ENCODE data around the gene MAP3K12. TPM values are rescaled to one million over a fixed set of nuclear protein-coding genes. Genes with fewer than 3 reads are reported as not detected.

The MAP3K12 gene
- total and polyA plus RNA-seq, 2 of the 13 experiments (the other 11 are each of a cell fraction or from before 2014, with no cell fraction given) = 0.20 to 1.1 TPM

Small RNA genes lying within 50 kb of the gene (small RNA-seq; reads per million reads assigned to genes)
- 0 reads per million in 3 experiments for gene AC023509.3 (ENCODE audit: insufficient read depth in 2 of 3, insufficient read length in 3 of 3, low read depth in 2 of 3, low replicate concordance in 1 of 3)

Other genes with a start within 250 kb of the MAP3K12 start
- 11.5 and 11.6 TPM in 2 replicates for gene ESPL1, start 231.2 kb downstream of the MAP3K12 start, total RNA-seq (2016; rRNA removed; fragmentation: Illumina TruSeq; extraction: Trizol)
- gene ESPL1, start 231.2 kb downstream of the MAP3K12 start, polyA plus RNA-seq (2011; rRNA removed) = 5.3 and 5.8 TPM in 2 replicates
- 462 and 578 TPM in 2 replicates for gene PFDN5, start 203.9 kb downstream of the MAP3K12 start, total RNA-seq (2016; rRNA removed; fragmentation: Illumina TruSeq; extraction: Trizol)
- gene PFDN5, start 203.9 kb downstream of the MAP3K12 start, polyA plus RNA-seq (2011; rRNA removed) = 440 and 449 TPM in 2 replicates
- 58.0 and 62.6 TPM in 2 replicates for gene MYG1, start 199.8 kb downstream of the MAP3K12 start, total RNA-seq (2016; rRNA removed; fragmentation: Illumina TruSeq; extraction: Trizol)
- 38.6 and 40.7 TPM in 2 replicates for gene MYG1, start 199.8 kb downstream of the MAP3K12 start, polyA plus RNA-seq (2011; rRNA removed)
- gene AAAS, start 177.8 kb downstream of the MAP3K12 start, total RNA-seq (2016; rRNA removed; fragmentation: Illumina TruSeq; extraction: Trizol) = 47.6 and 49.9 TPM in 2 replicates
- 52.0 and 54.0 TPM in 2 replicates for gene AAAS, start 177.8 kb downstream of the MAP3K12 start, polyA plus RNA-seq (2011; rRNA removed)
- not detected in 2 replicates for gene SP7, start 163.1 kb downstream of the MAP3K12 start, total RNA-seq (2016; rRNA removed; fragmentation: Illumina TruSeq; extraction: Trizol)
- not detected in 2 replicates for gene SP7, start 163.1 kb downstream of the MAP3K12 start, polyA plus RNA-seq (2011; rRNA removed)
- 27.5 and 46.7 TPM in 2 replicates for gene SP1, start 119.3 kb downstream of the MAP3K12 start, total RNA-seq (2016; rRNA removed; fragmentation: Illumina TruSeq; extraction: Trizol)
- gene SP1, start 119.3 kb downstream of the MAP3K12 start, polyA plus RNA-seq (2011; rRNA removed) = 26.5 and 27.3 TPM in 2 replicates
- 0.58 and 0.90 TPM in 2 replicates for gene AMHR2, start 75.6 kb downstream of the MAP3K12 start, total RNA-seq (2016; rRNA removed; fragmentation: Illumina TruSeq; extraction: Trizol)
- gene AMHR2, start 75.6 kb downstream of the MAP3K12 start, polyA plus RNA-seq (2011; rRNA removed) = 0.24 and 0.50 TPM in 2 replicates
- gene PRR13, start 57.7 kb downstream of the MAP3K12 start, total RNA-seq (2016; rRNA removed; fragmentation: Illumina TruSeq; extraction: Trizol) = 102 and 109 TPM in 2 replicates
- 65.0 and 70.4 TPM in 2 replicates for gene PRR13, start 57.7 kb downstream of the MAP3K12 start, polyA plus RNA-seq (2011; rRNA removed)
- 154 and 265 TPM in 2 replicates for gene PCBP2, start 47.4 kb downstream of the MAP3K12 start, total RNA-seq (2016; rRNA removed; fragmentation: Illumina TruSeq; extraction: Trizol)
- gene PCBP2, start 47.4 kb downstream of the MAP3K12 start, polyA plus RNA-seq (2011; rRNA removed) = 345 and 390 TPM in 2 replicates
- 39.5 and 55.5 TPM in 2 replicates for gene TARBP2, start 1.8 kb upstream of the MAP3K12 start, total RNA-seq (2016; rRNA removed; fragmentation: Illumina TruSeq; extraction: Trizol)
- 47.0 and 49.2 TPM in 2 replicates for gene TARBP2, start 1.8 kb upstream of the MAP3K12 start, polyA plus RNA-seq (2011; rRNA removed)
- 0.51 TPM in 1 of 2 replicates, not detected in the other for gene NPFF, start 8.0 kb upstream of the MAP3K12 start, total RNA-seq (2016; rRNA removed; fragmentation: Illumina TruSeq; extraction: Trizol)
- not detected in 2 replicates for gene NPFF, start 8.0 kb upstream of the MAP3K12 start, polyA plus RNA-seq (2011; rRNA removed)
- 9.6 and 11.3 TPM in 2 replicates for gene ATF7, start 126.9 kb upstream of the MAP3K12 start, total RNA-seq (2016; rRNA removed; fragmentation: Illumina TruSeq; extraction: Trizol)
- gene ATF7, start 126.9 kb upstream of the MAP3K12 start, polyA plus RNA-seq (2011; rRNA removed) = 14.0 and 16.2 TPM in 2 replicates
- 230 and 280 TPM in 2 replicates for gene ATP5MC2, start 176.6 kb upstream of the MAP3K12 start, total RNA-seq (2016; rRNA removed; fragmentation: Illumina TruSeq; extraction: Trizol)
- gene ATP5MC2, start 176.6 kb upstream of the MAP3K12 start, polyA plus RNA-seq (2011; rRNA removed) = 257 and 310 TPM in 2 replicates
- 4.9 and 7.7 TPM in 2 replicates for gene CALCOCO1, start 228.0 kb upstream of the MAP3K12 start, total RNA-seq (2016; rRNA removed; fragmentation: Illumina TruSeq; extraction: Trizol)
- gene CALCOCO1, start 228.0 kb upstream of the MAP3K12 start, polyA plus RNA-seq (2011; rRNA removed) = 47.7 and 57.2 TPM in 2 replicates

Measured in HepG2 (cell line).